NCI-H128 (cell line): Measurements from ENCODE around the gene RASGRF2.
A peak's percentile ranks its signal among the peaks of the same experiment; 100 is the strongest.

Source experiments
- DNase-seq: peaks from one replicate; lab custom pipeline; 2025; ENCODE audit not compliant: unreplicated experiment; lab: John Stamatoyannopoulos, UW

Gene RASGRF2

DNA sequence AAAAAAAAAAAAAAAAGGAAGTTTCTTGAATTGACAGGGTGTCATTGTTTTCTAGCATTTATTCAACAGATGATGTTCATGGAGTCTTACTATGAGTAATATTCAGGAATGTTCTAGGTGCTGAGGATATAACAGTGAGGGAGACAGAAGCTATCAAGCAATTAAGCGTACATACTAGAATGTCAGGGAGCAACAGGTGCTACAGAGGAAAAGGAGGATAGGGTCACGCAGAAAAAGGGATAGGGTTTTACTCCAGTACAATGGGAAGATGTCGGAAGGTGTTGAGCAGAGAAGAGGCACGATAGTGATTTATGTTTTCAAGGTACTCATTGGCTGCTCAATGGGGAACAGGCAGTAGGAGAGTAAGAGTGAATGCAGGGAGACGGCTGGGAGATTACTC, 6.6 kb upstream of the RASGRF2 start:
- DNase-seq = no peak

DNA sequence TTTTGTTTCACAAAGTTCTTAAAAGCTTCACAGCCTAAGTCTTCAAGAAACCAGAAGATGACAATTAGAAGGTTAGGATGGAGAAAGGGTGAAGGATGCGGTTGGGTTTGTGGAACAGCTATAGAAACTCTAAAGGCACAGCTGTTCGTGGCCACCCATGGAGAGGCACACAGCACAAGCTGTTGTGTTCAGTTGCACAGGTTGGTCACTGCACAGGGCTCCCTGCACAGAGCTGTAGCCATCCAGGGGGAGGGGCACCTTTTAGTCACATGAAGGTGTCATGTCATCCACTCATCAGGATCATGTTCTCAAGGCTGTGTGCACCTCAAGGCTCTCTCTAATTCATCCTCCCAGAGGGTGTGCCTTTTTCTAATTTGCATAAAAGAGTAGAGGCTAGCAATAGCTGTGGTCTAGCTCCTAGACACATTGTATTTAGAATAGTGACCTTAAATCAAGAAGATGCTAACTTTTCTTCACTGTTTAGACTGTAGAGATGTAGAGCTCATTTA, 5.0 kb upstream of the RASGRF2 start:
- no peak for DNase-seq

DNA sequence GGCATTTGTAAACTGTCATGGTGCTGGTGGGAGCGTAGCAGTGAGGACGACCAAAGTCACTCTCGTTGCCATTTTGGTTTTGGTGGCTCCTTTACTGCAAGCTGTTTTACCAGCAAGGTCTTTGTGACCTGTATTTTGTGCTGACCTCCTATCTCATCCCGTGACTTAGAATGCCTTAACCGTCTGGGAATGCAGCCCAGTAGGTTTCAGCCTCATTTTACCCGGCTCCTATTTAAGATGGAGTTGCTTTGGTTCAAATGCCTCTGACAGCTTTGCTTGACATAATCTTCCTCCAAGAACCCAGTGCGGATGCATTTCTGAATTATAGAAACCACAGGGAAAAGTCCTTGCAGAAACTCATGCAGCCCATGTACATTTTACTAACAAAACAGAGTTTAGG, 3.9 kb upstream of the RASGRF2 start:
- no peak for DNase-seq

DNA sequence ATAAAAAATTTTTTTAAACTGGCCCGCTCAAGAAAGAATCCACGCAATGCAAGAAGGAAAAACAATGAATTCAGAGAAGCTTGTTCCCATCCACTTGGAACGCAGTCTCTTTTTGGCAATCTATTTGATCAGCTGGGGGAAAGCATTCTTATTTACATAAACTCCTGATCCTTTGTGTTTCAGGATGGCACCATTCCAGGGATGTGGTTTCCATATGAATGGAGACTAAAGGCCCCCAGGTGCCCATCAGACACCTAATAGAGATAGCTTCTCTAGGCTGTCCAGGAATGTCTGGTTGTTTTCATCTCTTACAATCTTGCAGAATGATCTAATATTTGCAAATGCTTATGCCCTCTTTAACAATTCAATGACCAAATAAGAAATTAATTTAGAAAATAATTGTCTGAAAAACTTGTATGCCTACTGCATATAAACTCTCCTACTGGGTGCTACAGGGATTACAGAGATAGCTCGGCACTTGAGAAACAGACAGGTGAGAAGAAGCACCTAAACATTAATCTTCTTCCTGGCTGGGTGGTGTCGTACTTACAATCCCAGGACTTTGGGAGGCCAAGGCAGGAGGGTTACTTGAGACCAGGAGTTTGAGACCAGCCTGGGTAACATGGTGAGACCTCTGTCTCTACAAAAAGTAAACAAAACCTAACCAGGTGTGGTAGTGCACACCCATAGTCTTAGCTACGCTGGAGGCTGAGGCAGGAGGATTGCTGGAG, 3.0 kb upstream of the RASGRF2 start:
- peak; percentile 52 for DNase-seq

DNA sequence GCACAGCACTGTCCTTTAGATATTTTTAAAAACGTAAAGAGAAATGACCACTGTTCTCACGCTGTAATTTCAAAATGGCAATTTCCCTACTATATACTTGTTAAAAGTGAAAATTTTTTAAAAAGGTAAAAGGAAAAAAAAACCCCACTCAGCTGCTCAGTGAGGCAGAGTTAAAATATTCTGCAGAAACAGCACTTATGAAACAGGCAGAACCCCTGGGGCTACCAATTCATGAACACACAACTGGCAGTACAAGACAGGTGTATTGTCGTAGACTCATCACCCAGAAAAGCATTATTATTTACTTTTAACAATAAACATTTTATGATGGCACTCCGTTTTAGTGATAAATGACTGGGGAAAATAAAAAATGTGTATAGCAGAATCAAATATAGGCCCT, 1.5 kb upstream of the RASGRF2 start:
- DNase-seq = no peak

DNA sequence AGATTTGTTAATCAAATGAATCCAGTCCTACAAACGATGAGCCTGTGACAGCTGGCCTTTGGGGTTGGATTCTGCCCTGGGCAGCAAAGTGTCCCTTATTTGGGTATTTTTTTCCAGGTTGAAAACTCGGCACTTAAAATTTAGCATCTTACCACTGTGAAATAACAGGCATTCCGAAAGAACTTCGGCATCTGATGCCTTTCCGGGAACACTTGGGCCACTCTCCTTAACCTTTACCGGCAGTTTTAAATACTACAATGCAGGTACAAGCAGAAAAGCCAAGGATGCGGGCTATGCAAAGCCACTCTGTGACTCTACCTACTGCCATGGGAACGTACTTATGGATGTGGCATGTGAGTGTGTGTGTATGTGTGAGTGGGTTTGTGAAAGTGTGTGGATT, 1.0 kb upstream of the RASGRF2 start:
- DNase-seq = no peak

DNA sequence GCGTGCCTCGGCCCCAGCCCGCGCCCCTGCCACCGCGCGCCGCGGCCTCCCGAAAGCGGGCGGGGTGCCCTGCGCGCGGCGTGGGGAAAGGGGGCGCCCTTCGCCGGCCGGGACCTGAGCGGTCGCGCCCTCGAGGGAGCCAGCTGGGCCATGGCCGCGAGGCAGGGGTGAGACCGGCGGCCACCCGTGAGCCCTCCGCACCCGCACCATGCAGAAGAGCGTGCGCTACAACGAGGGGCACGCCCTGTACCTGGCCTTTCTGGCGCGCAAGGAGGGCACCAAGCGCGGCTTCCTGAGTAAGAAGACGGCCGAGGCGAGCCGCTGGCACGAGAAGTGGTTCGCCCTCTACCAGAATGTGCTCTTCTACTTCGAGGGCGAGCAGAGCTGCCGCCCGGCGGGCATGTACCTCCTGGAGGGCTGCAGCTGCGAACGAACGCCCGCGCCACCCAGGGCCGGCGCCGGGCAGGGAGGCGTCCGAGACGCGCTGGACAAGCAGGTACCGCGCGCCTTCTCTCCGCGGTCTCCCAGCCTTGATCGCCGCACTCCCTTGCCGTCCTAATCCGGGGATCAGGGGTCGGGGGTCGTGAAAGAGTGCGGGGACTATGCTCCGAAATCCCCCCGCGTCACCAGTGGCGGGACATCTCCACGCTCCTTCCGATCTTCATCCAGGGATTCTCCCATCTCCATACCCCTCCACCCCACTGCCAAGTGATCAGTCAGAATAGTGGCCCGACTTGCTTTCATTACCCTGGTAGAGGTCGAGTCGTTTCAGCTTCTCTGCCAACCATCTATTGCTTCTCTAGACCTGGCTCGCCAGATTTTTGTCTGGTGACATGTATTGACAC, 590 bp downstream of the RASGRF2 start:
- DNase-seq = no peak

DNA sequence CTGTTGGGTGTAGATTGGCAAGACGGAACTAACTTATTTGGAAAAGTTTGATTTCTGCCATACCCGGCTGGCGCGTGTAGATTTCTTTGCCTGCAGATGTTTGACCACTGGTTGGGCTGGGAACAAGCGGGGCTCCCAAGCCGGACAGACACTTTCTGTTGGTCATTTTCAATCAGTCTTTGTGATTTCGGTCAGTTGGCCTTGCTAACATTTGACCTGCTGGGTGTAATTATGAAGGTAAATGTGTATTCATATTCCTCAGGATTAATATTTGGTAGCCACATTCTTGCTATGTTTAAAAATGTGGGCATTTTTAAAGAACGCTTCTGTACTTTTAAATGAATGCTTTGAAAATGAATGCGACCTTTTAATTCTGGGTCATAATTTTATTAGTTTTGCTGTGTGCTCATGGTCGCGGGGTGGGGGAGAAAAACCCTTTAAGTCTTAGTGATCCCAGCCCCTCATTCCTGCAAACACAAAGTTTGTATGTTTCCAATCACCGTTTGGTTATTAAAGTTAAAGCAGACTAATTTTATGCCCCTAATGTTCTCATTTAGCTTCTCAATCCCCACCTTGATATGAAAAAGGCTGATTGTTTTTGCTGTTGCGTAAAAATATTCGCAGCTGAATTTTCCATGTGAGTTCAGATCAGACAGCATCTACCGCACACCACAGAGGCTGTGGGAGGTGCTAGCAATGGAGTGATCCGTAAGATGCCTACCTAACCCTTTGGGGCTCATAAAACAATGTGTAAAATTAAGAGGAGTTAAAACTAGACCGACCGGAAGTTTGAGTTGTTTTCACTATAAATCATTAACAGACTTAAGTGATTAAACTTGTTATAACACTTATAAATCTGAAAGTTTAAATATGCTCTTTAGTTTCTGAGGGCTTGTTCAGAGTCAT, 1.5 kb downstream of the RASGRF2 start:
- DNase-seq = no peak

DNA sequence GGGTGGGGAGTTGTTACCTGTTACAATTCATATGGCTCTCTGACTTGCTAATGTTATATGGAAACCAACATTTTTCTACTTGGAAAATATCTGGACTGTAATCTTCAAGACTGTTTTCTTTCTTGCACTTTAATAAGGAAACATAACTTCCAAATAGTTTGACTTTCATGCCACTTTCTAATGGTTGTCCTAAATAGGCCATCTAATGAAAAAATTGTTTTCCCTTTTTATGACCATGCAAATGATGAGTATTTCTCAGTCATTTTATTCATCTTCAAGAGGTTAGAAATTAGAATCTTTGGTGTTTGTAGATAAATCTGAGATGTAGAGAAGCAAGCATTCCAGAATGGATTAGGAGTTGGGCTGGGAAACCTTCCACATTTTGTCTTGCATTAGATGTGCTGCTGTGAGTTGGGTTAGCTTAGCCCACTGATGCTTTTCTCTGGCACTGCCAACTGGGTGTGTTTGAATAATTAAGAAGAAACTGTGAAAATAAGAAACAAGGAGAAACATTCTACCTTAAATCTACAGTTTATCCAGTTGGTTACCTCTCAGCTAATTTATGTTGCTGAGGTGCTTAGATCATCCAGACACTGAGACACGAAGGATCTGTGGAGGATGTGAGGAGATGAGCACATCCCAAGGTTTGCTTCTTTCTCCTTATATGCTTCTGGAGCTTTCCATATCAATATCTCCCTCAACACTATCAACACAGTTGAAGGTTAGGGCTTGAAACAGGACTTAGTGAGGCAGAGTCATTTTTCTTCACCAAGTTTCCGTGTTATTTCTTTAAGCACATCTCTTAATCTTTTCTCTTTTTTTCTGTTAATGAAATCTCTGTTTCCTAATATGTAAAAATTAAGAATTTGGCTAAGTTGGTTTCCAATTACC, 2.7 kb downstream of the RASGRF2 start:
- no peak for DNase-seq

DNA sequence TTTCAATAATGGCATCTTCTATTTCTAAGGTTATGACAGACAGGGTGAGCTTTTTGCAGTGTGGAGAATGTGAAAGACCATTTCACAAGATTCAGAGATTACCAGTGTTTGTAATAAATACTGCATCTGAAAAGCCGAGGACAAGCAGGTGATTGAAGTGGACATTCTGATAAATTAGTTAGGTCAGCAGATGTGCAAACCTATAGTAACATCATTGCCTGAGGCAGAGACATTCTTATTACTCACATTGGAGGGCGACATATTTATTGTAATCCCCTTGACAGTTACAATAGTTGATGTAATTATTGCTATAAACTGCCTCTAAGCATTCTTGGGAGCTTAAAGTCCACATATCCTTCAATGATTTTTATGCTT, 3.3 kb downstream of the RASGRF2 start:
- no peak for DNase-seq

DNA sequence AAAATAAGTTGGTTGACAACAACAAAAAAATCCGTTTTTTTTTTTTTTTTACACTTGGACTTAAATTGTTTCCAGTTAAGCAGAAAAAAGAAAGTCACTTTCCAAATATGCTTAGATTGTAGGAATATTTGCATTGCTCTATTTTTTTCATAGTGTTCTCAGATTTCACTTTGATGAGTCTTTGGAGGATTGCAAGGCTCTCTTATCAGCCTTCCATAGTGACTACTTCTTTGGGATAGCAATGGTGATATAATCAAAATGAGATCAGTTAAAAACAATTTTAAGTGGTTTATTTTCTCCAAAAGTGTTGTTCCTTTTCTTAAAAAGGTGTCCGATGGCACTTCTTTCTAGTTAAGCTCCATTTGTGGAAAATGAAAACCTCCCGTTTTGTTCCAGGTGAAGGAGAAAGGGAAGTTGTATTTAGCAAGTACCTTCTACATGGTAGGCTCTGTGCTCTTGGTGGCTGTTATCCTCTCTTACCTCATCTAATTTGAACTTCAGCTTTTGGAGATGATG, 3.9 kb downstream of the RASGRF2 start:
- no peak for DNase-seq

DNA sequence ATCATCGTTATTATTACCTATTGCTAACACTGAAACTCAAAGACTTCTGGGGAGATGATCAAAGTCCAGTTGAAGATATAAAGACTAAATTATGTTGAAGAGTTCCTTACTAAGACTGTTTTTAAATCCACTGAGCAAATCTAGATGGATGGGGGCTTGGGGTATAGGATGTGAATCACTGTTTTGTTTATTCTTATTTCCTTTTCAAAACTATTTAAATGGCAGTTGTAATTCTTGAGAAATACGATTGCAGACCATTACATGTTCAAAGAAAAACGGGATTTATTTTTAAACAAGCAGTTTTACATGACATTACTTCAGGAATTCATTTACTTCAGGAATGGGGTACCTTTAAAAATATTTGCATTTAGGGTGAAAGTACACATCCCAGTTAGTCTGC, 4.3 kb downstream of the RASGRF2 start:
- no peak for DNase-seq

DNA sequence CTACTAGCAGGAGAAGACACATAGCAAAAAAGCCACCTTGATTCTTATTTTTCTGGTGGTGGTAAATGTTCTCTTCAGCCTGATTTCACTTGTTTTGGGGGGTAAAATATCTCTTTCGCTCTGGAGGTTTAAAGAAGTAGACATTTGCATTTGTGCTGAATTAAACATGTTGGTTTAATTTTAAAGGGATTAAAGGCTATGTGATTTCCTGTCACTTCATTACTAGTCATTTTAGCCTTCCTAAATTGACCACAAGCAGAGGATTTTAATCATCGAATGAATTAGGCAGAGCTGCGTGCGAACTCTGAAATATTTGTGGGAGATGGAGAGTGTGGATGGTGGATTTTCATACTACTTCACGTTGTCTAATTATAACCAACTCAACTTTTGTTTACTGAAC, 4.8 kb downstream of the RASGRF2 start:
- no peak for DNase-seq

DNA sequence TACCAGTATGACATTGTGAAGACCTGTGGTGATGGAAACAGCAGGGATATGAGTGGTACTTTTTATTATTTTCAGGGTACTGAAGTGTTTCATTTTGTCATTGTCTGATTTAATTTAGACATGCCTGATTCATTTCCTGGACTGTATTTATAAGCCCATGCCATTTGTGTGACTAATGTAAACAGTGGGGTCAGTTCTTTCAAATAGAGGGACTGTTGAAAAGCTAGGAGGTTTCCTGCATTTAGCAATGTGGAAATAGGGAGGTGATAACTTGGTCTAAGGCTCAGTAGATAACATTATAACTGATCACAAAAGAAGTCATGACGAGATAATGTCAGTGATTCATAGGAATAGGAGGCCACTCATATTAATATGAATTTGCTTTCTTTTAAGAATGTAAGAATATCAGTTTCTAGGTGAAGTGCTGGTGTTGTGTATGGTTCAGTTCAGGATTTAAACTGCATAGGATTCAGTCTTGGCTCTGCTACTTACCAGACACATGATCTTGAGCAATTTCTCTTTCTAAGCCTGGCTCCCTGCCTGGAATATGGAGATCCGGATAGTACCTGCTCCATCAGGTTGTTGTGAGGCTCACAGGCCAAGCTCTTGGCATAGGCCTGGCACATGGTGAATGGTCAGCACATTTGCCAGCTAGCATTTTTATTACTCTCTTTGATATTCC, 7.5 kb downstream of the RASGRF2 start:
- no peak for DNase-seq

DNA sequence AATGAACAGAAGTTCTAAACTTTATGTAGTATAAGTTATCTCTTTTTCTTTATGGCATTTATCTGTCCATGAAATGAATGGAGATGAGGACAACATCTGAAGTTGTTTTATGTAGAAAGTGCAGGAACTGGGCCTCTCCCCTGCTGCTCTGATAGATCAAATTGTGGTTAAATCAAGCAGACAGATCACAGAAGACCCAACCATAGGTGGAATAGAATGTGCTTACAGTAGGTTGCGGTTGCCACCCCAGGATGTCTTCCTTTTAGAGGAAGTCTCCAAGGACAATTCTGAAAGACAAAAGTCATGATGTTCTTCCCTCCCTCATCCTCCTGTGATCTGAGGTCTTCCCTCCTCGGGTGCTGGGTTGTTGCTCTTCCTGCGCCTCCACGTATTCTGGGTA, 12.9 kb downstream of the RASGRF2 start:
- no peak for DNase-seq

DNA sequence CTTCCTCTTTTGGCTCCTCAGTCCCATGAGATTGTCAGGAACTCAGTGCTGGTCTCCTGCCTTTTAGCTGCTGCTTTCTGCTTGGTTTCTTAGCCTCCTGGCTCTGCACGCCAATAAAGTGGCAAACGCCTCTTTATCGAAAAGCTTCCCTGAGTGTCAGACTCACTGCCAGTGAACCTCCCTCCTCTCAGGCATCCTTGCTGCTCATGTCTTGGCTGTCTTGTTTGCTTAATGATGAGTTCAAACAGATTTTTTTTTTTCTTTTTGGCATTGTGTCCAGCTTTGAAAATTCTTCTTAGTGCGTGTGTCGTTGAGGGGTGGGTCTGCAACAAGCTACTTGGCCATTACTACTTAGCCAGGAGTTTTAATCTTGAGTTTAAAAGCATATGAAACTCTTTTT, 14.9 kb downstream of the RASGRF2 start:
- no peak for DNase-seq

DNA sequence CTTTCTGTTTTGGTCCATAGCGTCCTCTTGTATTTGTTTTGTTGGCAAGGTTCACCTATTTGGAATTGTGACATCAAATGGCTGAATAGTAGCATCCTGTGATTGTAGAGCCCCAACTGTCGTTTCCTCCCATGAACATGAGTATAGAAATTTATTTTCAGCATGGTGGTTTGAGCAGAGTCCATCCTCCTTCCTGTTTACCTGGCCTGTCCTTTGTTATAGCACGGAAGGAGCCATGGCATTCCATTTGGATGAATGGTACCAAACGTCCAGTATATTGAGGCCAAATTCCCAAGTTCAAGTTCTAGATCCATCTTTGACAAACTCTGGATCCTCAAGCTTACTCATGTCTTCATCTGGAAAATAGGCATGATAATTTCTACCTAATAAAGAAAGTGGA, 16.8 kb downstream of the RASGRF2 start:
- DNase-seq = no peak

DNA sequence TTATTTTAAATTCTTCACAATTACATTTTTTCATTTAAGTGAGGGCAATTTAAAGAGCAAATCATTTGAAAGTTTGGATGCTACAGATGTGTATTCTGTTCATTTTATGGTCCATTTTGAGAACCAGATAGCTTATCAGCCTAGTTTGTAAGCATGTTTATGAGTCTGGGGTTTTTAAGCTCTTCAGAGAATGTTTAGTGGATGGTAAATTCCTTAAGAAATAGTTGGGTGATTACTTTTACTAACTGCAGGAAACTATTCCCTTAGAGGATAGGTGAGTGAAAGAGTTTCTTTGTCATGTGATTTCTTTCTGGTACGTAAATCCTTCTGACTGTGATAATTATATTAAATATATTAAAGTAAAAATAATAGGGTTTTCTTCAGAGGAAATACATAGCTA, 17.6 kb downstream of the RASGRF2 start:
- no peak for DNase-seq

DNA sequence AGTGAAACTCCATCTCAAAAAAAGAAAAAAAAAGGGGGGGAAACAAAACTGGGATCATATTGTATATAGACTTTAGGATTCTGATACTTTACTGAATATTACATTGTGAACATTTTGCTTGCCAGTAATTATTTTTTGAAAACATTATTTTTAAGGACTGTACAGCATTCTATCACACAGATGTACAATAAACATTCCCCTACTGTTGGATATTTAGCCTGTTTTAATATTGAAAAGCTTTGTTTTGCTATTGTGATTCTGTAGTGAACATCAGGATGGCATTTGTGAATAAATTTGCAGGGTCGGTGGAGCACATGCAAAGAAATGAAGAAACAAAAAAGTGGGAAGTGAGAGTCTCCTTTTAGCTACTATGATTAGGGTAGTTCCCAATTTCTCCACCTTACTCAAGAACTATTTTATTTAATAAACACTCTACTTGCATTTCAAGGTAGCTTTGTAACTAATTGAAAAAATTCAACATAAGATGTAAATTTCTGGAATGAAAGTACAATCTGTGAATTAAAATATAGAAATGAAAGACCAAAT, 18.7 kb downstream of the RASGRF2 start:
- DNase-seq = no peak
